GM12892 (cell line): ENCODE measurements around the gene TBC1D2B.
"Not testable (repeated sequence)": the region's sequence is repeated elsewhere in the genome, so short reads cannot be mapped to it uniquely, and the experiment has no call there.

Source experiments
- DNase-seq: peaks from one replicate; pipeline ENCODE4 v3.0.0; 2011; ENCODE audit not compliant: insufficient read length
- FAIRE-seq: peaks from 2 replicates; lab custom pipeline; 2011; peaks lifted over from hg19 to GRCh38; lab: Jason Lieb, UNC
- POLR2A ChIP-seq: IDR thresholded peaks from 2 replicates; pipeline ENCODE4 v1.6.1; 2011; ENCODE audit warnings: low read depth, low read length, control low read depth
- POLR2AphosphoS5 ChIP-seq: IDR thresholded peaks from 2 replicates; pipeline ENCODE4 v1.6.1; 2011; ENCODE audit warnings: low read depth, low read length, control low read depth
- TAF1 ChIP-seq: IDR thresholded peaks from 2 replicates; pipeline ENCODE4 v1.6.1; 2011; ENCODE audit warnings: low read depth, mild to moderate bottlenecking, control low read depth, low read length, borderline replicate concordance

The TBC1D2B gene

GRCh38 chr15:77964193-77964592, 113.3 kb downstream of the TBC1D2B start:
- FAIRE-seq, result no peak
- DNase-seq, result no peak

GRCh38 chr15:77959432-77959879, 118.1 kb downstream of the TBC1D2B start:
- peak; percentile 61 for DNase-seq
- FAIRE-seq, result peak; percentile 81
- TF ChIP-seq POLR2AphosphoS5 (no peak), TAF1 (no peak), POLR2A (no peak)

More at GRCh38 chr15:77964193-77964592, 113.3 kb downstream of the TBC1D2B start:
- TF ChIP-seq POLR2AphosphoS5 (no peak), POLR2A (no peak), TAF1 (no peak)

- DNase-seq, FAIRE-seq: not testable (repeated sequence)
Observed at GRCh38 chr15:77958716-77959431, 118.6 kb downstream of the TBC1D2B start.

DNA sequence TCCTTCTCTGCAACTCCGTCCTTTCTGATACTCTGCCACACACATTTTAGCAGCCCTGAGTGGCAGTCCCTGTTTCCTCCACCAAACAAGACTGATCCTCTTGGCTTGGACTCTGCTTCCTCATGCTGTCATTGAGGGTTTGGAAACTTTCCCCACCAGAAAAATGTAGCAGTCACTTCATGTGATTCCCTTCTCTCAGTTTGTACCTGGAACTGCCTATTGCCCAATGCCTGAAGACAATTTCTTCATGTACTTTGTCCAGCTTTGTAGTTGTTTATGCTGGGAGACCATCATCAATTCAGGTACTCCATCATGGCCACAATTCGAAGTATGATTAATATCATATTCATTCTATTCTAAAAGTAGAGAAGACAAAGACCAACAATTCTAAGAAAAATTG, 119.5 kb downstream of the TBC1D2B start:
- not testable (repeated sequence) for DNase-seq, FAIRE-seq

GRCh38 chr15:77953926-77954325, 123.6 kb downstream of the TBC1D2B start:
- peak; percentile 66 for FAIRE-seq
- not testable (repeated sequence) for DNase-seq

DNA sequence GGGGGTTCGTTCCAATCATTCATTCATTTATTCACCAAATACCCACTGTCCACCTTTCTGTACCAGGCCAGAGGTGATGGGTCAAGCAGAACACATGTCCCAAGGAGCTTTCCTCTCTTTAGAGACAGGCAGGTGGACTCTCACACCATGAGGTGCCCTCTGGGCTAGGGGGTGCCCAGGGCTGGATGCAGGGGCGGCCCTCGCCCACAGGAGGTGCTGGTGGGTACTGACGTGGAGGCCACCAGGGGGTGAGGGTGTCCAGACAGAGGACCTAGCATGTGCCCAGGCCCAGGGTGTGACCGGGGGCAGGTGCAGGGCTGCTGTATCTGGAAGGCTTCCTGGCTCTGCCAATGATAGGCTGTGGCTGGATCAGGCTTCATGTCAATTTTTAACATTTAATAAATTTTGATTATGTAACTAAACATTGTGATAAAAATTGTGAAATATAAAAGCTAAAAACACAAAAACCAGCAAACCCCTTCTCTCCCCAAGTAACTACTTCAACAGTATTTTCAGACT, 124.5 kb downstream of the TBC1D2B start:
- not testable (repeated sequence) for FAIRE-seq, DNase-seq

- not testable (repeated sequence) for FAIRE-seq
Observed at GRCh38 chr15:77951105-77951786, 126.3 kb downstream of the TBC1D2B start.

DNA sequence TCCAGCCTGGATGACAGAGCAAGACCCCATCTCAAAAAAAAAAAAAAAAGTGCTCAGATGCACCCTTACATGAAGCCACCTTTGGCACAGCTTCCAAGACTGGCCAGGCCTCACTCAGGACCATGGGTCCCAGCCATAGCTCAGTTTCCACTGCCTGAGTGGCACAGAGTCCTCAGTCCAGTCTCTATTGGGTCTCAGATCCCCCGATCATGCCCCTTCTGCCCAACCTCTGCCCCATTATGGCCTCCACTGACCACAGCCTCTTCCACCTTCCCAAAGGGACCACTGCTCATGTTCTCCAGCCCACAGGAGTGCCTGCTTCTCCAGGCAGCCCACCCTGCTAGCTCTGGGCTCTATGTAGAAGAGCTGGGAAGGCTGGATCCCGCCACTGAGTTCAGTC, 127.0 kb downstream of the TBC1D2B start:
- not testable (repeated sequence) for FAIRE-seq, DNase-seq

More at GRCh38 chr15:77951105-77951786, 126.3 kb downstream of the TBC1D2B start:
- not testable (repeated sequence) for DNase-seq

DNA sequence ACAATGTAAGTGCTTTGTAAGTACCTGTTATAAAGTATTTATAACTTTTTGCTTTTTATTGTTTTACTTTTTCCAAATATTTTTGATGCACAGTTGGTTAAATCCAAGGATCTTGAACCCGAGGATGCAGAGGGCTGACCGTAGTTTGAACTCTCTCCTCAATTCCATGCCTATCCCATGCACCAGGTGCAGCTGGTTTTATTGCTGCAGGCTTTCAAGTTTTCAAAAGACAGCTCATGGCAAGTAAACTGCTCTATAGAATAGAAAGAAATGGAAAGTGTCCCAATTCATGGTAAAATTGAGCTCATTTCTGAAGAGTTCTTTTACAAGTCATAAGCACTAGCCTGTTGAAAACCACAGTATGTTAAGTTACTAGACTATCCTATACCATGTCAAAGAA, 131.9 kb downstream of the TBC1D2B start:
- TF ChIP-seq POLR2AphosphoS5 (no peak), POLR2A (no peak)
- DNase-seq (no peak), FAIRE-seq (no peak)
